A549 (cell line): Measurements from ENCODE around the gene SAG.

Experiments used
- CBX8 ChIP-seq: fragments of 200-600 bp; sonication (generic); IDR thresholded peaks from 2 replicates; pipeline ENCODE4 v1.6.1; 2016
- HDAC2 ChIP-seq: fragments of 200-600 bp; sonication (generic); IDR thresholded peaks from 2 replicates; pipeline ENCODE4 v1.6.1; 2016
- JUNB ChIP-seq: fragments of >200 bp; sonication (Bioruptor Twin); formaldehyde crosslinking; IDR thresholded peaks from 2 replicates; pipeline ENCODE4 v1.6.1; 2016
- KDM1A ChIP-seq: fragments of 200-600 bp; sonication (generic); IDR thresholded peaks from 2 replicates; pipeline ENCODE4 v1.6.1; 2016; ENCODE audit warnings: low read depth, mild to moderate bottlenecking
- POLR2A ChIP-seq: IDR thresholded peaks from 2 replicates; pipeline ENCODE4 v1.6.1; 2012; ENCODE audit warnings: mild to moderate bottlenecking, low read length
- POLR2AphosphoS2 ChIP-seq: conservative IDR thresholded peaks from 2 replicates; pipeline ENCODE4 v1.6.1; 2012; ENCODE audit warnings: low read length, improper control_type of control experiment, inconsistent platforms
- RAD21 ChIP-seq, 2 experiments: fragments of >200 bp in 1 of 2; sonication (Bioruptor Twin) in 1 of 2; formaldehyde crosslinking in 1 of 2; IDR thresholded peaks in 1 of 2; conservative IDR thresholded peaks in 1 of 2; 2 replicates in 1 of 2; 3 replicates in 1 of 2; pipeline ENCODE4 v1.6.1; 2012 to 2018; ENCODE audit warnings: inconsistent platforms in 1 of 2
- SMC3 ChIP-seq: fragments of >200 bp; sonication (Bioruptor Twin); formaldehyde crosslinking; IDR thresholded peaks from 3 replicates; pipeline ENCODE4 v1.6.1; 2018; ENCODE audit warnings: inconsistent platforms
- TF ChIP-seq, protein P1 (sequence below): fragments of >200 bp; sonication (Bioruptor Twin); formaldehyde crosslinking; IDR thresholded peaks from 3 replicates; pipeline ENCODE4 v1.5.1; 2016
- TF ChIP-seq, protein P2 (sequence below): fragments of 200-600 bp; sonication (generic); IDR thresholded peaks from 2 replicates; pipeline ENCODE4 v1.6.1; 2016; ENCODE audit warnings: antibody characterized with exemption, mild to moderate bottlenecking, moderate library complexity
- TF ChIP-seq, protein P3 (sequence below): fragments of 450-650 bp; IDR thresholded peaks from 2 replicates; pipeline ENCODE4 v1.6.1; 2014; ENCODE audit warnings: antibody characterized with exemption

DNA sequence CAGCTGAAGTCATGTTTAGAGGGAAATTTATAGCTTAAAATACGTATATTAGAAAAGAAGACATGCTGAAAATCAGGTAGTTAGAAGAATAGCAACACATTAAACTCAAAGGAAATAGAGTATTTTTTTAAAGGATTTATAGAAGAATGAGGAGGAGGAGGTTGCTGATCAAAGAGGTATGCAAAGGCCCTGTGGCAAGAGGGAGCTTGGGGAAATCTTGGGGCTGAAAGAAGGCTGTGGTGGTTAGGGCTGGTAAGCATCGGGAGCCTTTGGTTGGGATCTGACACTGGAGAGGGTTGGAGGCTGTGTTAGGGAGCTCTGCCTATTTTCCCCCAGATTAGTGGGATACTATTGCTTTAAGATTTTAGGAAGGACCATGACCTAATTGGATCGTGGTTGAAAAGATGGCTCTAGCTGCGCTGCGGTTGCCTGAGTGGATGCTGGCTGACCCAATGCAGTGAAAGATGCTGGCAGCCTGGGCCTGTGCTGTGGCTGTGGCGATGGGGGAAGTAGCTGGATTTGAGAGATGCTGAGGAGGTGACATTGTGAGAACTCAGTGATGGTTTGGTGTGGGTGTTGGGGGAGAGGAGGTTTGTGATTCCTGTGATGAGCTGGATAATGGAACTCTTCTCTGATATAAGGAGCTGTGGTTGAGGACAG lies 58.4 kb downstream of the SAG start:
- TF ChIP-seq RAD21 (conservative IDR thresholded peaks at IDR 0.05 in 1 of 2, IDR thresholded peaks at IDR 0.05 in 1 of 2) (no peak), KDM1A (no peak), CBX8 (no peak), HDAC2 (no peak), POLR2AphosphoS2 (no peak), POLR2A (no peak), SMC3 (no peak), JUNB (no peak)
- TF ChIP-seq, protein P1, sequence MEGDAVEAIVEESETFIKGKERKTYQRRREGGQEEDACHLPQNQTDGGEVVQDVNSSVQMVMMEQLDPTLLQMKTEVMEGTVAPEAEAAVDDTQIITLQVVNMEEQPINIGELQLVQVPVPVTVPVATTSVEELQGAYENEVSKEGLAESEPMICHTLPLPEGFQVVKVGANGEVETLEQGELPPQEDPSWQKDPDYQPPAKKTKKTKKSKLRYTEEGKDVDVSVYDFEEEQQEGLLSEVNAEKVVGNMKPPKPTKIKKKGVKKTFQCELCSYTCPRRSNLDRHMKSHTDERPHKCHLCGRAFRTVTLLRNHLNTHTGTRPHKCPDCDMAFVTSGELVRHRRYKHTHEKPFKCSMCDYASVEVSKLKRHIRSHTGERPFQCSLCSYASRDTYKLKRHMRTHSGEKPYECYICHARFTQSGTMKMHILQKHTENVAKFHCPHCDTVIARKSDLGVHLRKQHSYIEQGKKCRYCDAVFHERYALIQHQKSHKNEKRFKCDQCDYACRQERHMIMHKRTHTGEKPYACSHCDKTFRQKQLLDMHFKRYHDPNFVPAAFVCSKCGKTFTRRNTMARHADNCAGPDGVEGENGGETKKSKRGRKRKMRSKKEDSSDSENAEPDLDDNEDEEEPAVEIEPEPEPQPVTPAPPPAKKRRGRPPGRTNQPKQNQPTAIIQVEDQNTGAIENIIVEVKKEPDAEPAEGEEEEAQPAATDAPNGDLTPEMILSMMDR, result no peak
- TF ChIP-seq, protein P2, sequence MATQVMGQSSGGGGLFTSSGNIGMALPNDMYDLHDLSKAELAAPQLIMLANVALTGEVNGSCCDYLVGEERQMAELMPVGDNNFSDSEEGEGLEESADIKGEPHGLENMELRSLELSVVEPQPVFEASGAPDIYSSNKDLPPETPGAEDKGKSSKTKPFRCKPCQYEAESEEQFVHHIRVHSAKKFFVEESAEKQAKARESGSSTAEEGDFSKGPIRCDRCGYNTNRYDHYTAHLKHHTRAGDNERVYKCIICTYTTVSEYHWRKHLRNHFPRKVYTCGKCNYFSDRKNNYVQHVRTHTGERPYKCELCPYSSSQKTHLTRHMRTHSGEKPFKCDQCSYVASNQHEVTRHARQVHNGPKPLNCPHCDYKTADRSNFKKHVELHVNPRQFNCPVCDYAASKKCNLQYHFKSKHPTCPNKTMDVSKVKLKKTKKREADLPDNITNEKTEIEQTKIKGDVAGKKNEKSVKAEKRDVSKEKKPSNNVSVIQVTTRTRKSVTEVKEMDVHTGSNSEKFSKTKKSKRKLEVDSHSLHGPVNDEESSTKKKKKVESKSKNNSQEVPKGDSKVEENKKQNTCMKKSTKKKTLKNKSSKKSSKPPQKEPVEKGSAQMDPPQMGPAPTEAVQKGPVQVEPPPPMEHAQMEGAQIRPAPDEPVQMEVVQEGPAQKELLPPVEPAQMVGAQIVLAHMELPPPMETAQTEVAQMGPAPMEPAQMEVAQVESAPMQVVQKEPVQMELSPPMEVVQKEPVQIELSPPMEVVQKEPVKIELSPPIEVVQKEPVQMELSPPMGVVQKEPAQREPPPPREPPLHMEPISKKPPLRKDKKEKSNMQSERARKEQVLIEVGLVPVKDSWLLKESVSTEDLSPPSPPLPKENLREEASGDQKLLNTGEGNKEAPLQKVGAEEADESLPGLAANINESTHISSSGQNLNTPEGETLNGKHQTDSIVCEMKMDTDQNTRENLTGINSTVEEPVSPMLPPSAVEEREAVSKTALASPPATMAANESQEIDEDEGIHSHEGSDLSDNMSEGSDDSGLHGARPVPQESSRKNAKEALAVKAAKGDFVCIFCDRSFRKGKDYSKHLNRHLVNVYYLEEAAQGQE, result no peak
- TF ChIP-seq, protein P3, sequence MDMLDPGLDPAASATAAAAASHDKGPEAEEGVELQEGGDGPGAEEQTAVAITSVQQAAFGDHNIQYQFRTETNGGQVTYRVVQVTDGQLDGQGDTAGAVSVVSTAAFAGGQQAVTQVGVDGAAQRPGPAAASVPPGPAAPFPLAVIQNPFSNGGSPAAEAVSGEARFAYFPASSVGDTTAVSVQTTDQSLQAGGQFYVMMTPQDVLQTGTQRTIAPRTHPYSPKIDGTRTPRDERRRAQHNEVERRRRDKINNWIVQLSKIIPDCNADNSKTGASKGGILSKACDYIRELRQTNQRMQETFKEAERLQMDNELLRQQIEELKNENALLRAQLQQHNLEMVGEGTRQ, result no peak
